ENCODE results near the gene CDH3.

GRCh38 chr16:68689921-68690320, 44.8 kb downstream of the CDH3 start:
- TF ChIP-seq POLR2A (IDR thresholded peaks at IDR 0.05; ENCODE audit: low read length): no peak
- TF ChIP-seq GATA1 (IDR thresholded peaks at IDR 0.05; ENCODE audit: low read depth, low read length): no peak
